Measurements from ENCODE around the gene KLHDC7B.
"Not testable (repeated sequence)": the region's sequence is repeated elsewhere in the genome, so short reads cannot be mapped to it uniquely, and the experiment has no call there.

KLHDC7B gene

GRCh38 chr22:50517495-50518260 lies 28.0 kb upstream of the KLHDC7B start:
- DNase-seq = peak; percentile 47

DNA sequence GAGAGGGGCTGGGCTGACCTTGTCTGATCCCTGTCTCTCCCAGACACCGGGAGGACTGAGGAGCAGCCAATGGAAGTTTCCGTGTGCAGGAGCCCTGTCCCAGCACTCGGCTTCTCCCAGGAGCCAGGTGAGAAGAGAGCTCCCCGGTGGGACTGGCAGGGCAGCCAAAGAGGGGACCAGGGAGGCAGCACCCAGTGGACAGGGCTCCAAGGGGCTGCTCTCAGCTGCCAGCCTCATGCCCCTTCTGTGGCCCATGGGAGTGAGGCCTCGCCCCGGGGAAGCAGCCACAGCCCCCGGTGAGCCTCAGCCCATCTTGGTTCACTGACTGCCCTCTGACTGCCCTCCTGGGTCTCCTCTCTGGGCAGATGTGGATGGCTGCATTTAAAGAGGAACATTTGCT lies 27.1 kb upstream of the KLHDC7B start:
- DNase-seq = no peak

- DNase-seq = no peak
These were observed 26.5 kb upstream of the KLHDC7B start for GRCh38 chr22:50519151-50519550.

DNA sequence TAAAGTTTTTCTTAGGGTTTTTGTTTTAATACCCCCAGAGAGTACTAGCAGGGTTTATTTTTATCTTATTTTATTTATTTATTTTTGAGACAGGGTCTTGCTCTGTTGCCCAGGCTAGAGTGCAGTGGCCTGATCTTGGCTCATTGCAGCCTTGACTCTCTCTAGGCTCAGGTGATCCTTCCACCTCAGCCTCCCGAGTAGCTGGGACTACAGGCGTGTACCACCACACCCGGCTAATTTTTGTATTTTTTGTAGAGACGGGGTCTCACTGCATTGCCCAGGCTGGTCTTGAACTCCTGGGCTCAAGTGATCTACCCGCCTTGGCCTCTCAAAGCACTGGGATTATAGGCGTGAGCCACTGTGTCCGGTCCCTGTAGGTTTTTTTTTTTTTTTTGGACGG lies 25.5 kb upstream of the KLHDC7B start:
- DNase-seq = not testable (repeated sequence)

GRCh38 chr22:50520826-50521453 lies 24.8 kb upstream of the KLHDC7B start:
- DNase-seq = no peak

GRCh38 chr22:50521710-50522109 lies 24.0 kb upstream of the KLHDC7B start:
- DNase-seq = peak; percentile 48

DNA sequence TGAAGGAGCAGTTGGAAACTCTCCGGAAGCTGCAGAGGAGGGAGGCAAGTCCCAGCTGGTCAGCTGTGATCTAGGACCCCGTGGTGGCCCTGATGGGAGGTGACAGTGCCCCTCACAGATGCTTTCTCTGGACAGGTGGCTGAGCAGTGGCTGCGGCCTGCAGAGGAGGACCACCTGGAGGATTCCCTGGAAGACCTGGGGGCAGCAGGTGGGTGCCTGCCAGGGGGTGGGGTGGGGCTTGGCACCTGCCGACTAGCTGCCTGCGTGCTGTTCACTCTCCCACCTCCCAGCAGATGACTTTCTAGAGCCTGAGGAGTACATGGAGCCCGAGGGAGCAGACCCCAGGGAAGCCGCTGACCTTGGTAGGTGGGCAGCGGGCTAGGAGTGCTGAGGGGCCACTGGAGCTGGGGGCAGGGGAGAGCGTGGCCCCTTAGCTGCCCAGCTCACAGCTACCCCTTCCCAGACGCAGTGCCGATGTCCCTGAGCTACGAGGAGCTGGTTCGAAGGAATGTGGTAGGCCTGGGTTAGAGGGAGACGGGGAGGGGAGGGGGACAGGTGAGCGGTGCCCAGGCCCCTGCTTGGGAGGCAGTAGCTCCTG lies 23.4 kb upstream of the KLHDC7B start:
- DNase-seq = peak; percentile 47

DNA sequence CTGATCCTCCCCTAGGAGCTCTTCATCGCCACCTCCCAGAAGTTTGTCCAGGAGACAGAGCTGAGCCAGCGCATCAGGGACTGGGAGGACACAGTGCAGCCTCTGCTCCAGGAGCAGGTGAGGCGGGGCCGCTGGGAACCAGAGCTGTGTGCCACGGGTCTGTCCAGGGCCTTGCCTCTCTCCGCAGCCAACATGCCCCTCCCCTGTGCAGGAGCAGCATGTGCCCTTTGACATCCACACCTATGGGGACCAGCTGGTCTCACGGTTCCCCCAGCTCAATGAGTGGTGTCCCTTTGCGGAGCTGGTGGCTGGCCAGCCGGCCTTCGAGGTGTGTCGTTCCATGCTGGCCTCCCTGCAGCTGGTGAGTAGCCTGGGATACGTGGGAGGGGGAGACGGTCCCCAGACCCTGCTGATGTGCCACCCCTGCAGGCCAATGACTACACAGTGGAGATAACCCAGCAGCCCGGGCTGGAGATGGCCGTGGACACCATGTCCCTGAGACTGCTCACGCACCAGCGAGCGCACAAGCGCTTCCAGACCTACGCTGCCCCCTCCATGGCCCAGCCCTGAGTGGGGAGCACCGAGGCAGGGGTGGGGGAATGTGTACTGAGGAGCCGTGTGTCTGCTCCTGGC lies 22.8 kb upstream of the KLHDC7B start:
- DNase-seq = peak; percentile 46

DNA sequence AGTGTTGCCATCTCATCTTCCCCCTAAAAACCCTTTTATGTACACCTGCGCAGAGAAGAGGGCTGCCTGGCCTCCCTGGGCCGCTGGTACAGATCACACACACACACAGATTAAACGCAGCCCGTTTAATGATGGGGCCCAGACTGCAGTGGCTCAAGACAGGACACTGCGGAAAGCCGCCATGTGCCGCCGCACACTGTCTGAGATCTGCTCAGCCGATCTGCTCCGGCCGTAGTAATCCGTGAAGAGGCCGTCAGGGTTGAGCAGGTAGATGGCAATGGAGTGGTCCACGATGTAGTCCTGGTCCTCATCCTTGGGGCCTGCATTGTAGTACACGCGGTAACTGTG lies 22.3 kb upstream of the KLHDC7B start:
- no peak for DNase-seq

DNA sequence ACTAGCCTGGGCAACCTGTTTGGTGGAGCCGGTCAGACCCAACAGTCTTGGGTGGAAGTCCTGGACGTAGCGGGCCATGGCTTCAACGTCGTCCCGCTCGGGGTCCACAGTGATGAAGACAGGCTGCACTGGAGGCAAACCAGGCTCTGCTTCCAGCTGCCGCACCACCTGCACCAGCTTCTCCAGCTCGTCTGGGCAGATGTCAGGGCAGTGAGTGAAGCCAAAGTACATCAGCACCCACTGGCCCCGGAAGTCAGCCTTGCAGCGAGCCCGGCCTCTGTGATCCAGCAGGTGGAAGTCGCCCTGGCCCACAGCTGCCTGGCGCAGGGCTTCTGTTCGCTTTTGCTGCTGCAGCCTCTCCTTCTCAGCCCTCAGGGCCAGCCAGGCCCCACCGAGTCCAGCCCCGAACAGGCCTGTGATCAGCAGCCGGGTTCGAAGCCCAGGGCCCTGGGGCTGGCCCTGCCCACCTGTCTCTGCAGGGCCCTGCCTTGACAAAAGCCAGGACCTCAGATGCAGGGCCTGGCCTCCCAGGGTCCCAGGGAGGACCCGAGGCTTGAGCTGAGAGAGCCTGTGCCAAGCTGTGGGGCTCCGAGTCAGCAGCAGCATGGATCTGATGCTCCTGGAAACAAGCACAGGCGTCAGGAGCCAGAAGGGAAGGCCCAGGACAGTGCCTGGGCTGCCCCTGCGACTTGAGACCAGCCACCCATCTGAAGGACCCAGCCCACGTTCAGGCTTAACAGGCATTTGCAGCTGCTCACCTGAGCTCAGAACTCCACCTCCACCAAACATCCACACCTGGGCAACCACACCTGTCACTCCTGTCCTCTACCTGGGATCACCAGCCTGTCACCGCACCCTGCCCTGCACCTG lies 21.7 kb upstream of the KLHDC7B start:
- peak; percentile 70 for DNase-seq

- peak; percentile 63 for DNase-seq
These were observed 21.0 kb upstream of the KLHDC7B start for GRCh38 chr22:50524676-50525103.

DNA sequence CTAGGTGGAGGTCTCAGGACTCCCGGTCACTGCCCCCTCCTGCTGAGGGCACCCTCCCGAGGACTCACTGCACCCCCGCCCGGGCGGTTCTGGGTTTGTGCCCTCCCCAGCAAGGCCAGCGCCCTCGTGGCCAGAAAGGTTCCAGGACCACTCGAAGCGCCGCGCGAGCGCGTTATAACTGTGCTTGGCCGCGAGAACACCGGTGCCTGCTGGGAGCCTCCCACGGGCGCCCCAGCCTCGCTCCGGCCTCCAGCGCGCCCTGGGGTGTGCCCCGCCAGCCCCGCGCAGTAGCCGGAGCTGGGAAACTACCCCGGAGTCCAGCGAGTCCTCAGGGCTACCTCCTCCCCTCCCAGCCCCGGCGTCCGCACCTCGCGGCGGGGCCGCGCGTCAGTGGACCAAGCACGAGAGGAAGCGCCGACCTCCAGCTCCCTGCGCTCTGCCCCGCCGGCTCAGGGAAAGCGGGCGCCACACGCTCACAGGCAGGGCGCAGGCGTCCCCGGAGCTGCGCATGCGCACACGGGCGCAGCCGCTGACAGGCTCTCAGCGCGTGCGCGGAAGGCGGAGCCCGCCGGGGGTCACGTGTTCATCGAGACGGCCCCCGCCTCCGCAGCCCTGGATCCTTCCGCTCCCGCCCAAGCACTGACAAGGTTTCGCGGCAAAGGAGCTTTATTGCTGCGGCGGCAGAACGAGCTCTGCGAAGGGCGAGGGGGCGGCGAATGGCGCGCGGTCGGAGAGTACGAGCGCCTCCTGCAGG lies 20.4 kb upstream of the KLHDC7B start, which contains the start of gene SCO2:
Gene SCO2 (minus strand): TSS at position 495 of the 754 bp plus-strand sequence. CDS start 1,187 bp downstream, outside the sequence.
- DNase-seq = peak; percentile 98

DNA sequence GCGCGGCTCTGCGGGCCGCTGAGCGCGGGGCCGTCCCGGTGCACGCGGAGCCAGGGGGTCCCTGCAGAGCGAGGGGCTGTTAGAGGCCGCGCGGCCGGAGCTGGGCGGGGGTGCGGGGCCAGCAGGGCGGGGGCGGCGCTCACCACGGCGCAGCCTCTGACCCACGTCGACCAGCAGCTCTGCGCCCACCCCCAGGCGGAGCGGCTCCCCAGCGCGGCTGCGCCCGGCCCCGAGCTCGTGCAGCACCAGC lies 19.9 kb upstream of the KLHDC7B start:
- no peak for DNase-seq

GRCh38 chr22:50526108-50526833 lies 19.4 kb upstream of the KLHDC7B start:
- peak; percentile 84 for DNase-seq

GRCh38 chr22:50526834-50527801 lies 18.6 kb upstream of the KLHDC7B start:
- peak; percentile 89 for DNase-seq

GRCh38 chr22:50527921-50528681 lies 17.6 kb upstream of the KLHDC7B start:
- peak; percentile 44 for DNase-seq

DNA sequence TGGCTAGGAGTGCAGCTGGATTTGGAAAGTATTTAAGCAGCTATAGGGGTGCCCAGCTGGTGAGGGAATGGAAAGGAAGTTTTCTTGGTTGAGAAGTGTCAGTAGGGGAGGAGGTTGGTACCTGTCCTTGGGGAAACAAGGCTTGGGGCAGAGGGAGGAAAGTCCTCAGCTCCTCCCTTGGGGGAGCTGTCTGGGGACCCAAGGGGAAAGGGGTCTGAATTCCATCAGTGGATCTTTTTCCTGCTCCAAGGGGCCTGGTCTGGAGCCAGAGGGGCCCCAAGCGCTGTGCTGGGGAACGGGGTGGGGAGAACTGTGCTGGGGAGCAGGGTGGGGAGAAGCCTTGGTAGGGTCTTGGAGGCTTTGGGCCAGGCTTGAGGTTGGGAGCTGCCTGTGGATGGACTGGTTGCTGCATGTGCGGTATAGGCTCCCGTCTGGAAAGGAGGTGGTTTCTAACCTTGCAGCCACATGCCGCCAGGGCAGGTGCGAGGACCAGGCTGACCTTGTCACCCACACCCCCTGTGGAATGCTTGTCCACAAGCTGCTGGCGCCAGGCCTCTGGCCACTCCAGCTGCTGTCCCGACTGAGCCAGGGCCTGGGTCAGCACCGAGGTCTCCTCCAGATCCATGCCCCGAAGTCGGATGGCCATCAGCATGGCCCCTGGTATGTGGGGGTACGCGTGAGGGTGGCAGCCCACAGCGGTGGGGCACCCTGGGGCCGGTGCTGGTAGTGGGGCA lies 16.9 kb upstream of the KLHDC7B start:
- peak; percentile 46 for DNase-seq

GRCh38 chr22:50529416-50529896 lies 16.2 kb upstream of the KLHDC7B start:
- peak; percentile 59 for DNase-seq
